GM18505 (cell line): ENCODE data around the gene NUP205.
"Not testable (repeated sequence)": the region's sequence is repeated elsewhere in the genome, so short reads cannot be mapped to it uniquely, and the experiment has no call there.

Experiments used
- ATAC-seq: cut with Tn5 transposase; IDR thresholded peaks from one replicate; pipeline ENCODE4 v1.9.1; 2021; ENCODE audit not compliant: unreplicated experiment
- POLR2A ChIP-seq: IDR thresholded peaks from 4 replicates; pipeline ENCODE4 v1.6.1; 2011; ENCODE audit warnings: borderline replicate concordance; ENCODE audit not compliant: insufficient read depth, insufficient read length; ENCODE audit errors: extremely low read depth

Gene NUP205

GRCh38 chr7:135620980-135621850 lies 63.5 kb downstream of the NUP205 start:
- ATAC-seq: no peak

DNA sequence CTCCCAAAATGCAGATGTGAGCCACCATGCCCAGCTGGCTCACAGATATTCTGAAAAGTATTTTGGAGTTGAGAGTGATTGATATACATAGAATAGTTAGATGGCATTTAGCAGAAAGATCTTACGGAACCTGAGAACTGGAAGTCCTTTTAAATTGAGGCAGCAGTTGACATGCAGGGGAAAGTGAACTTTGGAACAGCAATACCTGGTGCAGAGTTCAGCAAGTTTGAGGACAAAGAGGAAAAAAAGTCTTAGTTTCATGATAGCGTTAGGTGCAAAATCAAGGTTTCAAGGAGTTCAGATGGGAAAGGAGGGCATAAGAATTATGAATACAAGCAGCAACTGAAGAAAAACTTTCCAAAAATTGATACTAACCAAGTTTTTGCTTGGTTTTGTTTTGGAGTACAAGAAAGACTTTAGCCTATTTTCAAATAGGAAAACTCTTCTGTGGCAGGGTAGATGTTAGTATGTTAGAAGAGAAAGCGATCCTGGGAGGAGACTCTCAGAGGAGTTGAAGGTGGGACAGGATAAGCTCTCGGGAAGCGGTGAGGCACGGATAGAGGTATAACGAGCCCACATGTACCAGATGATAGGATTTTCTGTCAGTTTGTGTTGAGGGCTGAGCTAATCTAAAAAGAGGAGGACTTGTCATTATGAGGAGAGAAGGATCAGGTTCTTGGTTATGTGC lies 76.6 kb downstream of the NUP205 start:
- ATAC-seq: no peak
- no peak for TF ChIP-seq POLR2A

More at GRCh38 chr7:135620980-135621850, 63.5 kb downstream of the NUP205 start:
- TF ChIP-seq POLR2A: no peak

DNA sequence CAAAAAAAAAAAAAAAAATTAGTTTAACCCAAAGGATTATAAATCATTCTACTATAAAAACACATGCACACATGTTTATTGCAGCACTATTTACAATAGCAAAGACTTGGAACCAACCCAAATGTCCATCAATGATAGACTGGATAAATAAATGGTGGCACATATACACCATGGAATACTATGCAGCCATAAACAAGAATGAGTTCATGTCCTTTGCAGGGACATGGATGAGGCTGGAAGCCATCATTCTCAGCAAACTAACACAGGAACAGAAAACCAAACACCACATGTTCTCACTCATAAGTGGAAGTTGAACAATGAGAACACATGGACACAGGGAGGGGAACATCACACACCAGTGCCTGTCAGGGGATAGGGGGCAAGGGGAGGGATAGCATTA lies 82.0 kb downstream of the NUP205 start:
- ATAC-seq: not testable (repeated sequence)

DNA sequence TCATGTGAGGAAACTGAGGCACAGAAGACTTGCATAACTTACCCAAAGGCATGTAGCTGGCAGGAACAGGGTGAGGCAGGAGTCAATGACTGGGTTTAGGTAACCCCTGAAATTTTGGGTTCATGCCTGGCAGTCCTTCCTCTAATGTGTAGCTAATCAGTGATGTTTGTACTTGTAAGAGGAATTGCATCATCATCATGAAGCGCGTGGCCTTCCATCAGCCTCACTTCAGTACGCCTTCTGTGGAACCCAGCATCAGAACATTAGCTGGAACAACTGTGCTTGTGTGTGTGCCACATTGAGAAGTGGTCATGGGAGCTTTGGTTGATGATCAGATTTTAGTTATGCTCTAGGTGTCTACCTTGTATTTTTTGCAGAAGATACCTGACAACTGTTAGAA lies 86.4 kb downstream of the NUP205 start:
- TF ChIP-seq POLR2A: no peak
- ATAC-seq: no peak

DNA sequence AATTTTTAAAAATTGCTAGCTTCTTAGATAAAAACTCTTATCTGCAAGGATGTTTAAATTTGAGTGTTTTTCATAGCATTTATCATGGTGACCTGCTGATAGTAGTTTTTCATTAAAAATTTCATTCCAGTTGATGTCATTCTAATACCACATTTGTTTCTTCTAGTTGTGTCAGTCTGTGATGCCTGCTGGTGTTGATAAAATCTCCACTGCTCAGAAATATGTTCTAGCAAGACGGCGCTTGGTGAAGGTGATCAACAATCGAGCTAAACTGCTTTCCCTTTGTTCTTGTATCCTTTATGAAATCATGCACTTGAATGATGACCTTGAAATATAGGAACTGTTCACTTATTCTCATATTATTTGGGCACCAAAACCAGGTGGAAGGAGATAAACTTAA lies 87.0 kb downstream of the NUP205 start:
- TF ChIP-seq POLR2A: no peak
- ATAC-seq: no peak

DNA sequence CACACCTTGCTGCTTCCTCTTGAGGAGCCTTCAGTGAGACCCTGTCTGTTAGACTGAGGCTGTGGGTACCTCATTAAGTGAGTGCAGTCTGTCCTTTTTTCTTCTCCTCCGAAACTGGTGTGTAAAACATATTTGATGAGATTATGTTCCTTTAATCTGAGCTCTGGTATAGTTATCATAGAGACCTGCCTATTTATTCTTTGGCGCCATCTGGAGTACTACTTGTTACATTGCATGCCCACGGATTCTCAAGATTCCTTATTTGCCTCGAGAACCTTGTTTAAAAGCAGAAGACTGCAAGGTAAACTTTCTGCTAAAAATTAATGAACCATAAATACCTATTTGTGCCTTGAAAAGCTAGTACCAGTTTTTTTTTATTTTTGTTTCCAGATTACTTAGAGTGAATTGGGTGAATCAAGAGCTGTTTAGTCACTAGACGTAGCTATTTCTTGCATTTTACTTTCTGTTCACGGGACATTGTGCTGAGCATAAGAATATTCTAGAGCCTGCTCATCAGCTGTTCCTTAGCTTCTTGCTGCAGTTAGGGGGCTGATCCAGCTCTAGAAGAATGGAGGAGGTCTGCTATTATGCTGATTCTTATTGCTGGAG lies 87.7 kb downstream of the NUP205 start:
- no peak for ATAC-seq
- no peak for TF ChIP-seq POLR2A

GRCh38 chr7:135647755-135648154 lies 90.0 kb downstream of the NUP205 start:
- ATAC-seq: no peak
- TF ChIP-seq POLR2A: no peak

GRCh38 chr7:135648235-135648634 lies 90.5 kb downstream of the NUP205 start:
- no peak for ATAC-seq
- TF ChIP-seq POLR2A: no peak

DNA sequence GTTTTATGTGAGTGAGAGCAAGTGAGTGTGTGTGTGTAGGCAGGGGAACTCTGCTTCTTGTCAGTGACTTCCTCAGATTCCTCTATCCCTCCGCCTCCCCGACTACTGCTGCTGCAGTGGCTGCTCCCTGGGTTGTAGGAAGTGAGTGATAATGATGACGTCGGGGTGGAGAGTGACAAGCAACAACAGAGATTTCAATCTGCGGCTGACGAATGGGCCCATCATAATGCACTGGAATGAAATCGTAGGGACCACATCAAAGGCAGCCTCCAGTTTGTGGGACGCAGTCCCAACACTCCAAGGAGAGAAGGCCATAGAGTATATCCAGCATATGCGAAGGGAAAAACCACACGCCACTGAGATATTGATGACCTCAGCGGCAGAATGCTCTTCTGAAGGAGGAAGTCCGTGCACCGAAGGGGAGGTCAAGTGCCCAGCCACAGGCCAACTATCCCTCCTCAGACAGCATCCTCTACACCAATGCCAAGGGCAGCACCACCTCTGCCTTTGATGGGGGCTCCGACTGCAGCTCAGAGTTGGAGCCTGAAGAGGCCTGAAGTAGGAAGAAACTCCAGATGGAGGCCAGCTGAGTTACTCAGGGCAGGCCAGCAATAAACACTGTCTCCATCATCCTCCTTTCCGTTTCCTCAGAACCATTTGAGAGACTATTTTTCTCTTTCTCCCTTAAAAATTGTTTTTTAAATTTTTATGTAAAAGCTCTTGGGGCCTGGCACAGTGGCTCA lies 93.3 kb downstream of the NUP205 start:
- no peak for ATAC-seq

GRCh38 chr7:135653340-135654080 lies 95.8 kb downstream of the NUP205 start:
- no peak for ATAC-seq
- no peak for TF ChIP-seq POLR2A

More for the DNA sequence above, 93.3 kb downstream of the NUP205 start:
- no peak for TF ChIP-seq POLR2A

GRCh38 chr7:135658564-135658963 lies 100.8 kb downstream of the NUP205 start:
- TF ChIP-seq POLR2A: no peak
- no peak for ATAC-seq

- ATAC-seq: no peak
- TF ChIP-seq POLR2A: no peak
These were observed 101.6 kb downstream of the NUP205 start for GRCh38 chr7:135659159-135659846.

GRCh38 chr7:135661311-135662122 lies 103.8 kb downstream of the NUP205 start:
- TF ChIP-seq POLR2A: no peak
- no peak for ATAC-seq
